NCI-H1930 (cell line): Measurements from ENCODE around the gene FOXRED1.
"Not testable (repeated sequence)": the region's sequence is repeated elsewhere in the genome, so short reads cannot be mapped to it uniquely, and the experiment has no call there.

Experiments
- DNase-seq, 2 experiments: peaks; one replicate each; lab custom pipeline; 2025; lab: John Stamatoyannopoulos, UW

FOXRED1 gene

GRCh38 chr11:126268708-126269579, at the start of gene FOXRED1, which contains the start of gene SRPRA:
Gene FOXRED1, plus strand, starts transcription at chr11:126269154. Its CDS starts 53 bp downstream, at chr11:126269207.
Gene SRPRA, minus strand, starts transcription at chr11:126268895. Its CDS starts 91 bp downstream, at chr11:126268804.
- peak; percentile 97 to 98 for DNase-seq

- DNase-seq, result no peak
Observed at GRCh38 chr11:126219547-126219946, 49.4 kb upstream of the FOXRED1 start.

DNA sequence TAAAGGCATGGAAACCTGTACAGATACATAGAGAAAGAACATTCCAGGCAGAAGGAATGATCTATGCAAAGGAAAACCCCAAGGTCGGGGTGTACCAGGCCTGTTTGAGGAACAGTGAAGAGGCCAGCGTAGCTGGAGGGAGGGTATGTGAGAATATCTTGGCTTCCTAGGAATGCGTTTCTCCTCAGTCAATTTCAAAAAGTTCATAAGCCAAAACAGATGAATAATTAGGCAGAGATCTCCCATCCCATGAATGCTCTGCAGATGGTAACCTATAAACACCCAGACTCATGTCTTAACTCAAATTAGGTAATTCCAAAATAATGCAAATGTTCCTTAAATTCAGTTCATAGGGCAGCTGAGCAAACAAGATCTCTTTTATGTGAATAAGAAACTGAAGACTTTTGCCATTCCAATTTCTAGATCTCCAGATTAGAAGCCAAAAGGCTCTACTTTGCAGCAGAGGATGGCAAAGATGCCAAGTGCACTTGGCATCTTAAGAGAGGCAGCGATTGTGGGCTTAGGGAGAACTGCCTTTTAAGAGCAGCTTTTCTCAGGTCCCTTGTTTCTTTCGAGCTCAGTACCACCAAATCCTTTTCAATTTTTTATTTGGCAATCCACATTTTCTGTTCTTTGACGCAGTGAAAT, 44.2 kb upstream of the FOXRED1 start:
- DNase-seq, result no peak

DNA sequence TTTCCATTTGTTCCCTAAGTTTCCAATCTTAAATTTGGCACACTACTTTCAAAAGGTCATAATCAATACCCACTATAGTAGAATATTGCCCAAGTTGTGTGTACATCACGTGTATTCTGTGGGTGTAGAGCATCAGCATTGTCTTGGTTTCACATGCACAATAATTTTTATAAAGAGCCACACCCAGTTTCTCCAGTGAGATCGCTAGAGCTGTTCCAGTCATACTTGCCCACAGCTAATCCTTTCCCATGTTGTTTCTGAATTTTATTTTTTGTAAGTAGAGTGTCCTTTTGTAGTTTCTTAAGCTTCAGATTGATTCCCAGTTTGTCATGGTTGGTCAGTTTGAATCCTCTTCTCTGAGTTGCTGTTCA, 43.7 kb upstream of the FOXRED1 start:
- DNase-seq, result no peak

DNA sequence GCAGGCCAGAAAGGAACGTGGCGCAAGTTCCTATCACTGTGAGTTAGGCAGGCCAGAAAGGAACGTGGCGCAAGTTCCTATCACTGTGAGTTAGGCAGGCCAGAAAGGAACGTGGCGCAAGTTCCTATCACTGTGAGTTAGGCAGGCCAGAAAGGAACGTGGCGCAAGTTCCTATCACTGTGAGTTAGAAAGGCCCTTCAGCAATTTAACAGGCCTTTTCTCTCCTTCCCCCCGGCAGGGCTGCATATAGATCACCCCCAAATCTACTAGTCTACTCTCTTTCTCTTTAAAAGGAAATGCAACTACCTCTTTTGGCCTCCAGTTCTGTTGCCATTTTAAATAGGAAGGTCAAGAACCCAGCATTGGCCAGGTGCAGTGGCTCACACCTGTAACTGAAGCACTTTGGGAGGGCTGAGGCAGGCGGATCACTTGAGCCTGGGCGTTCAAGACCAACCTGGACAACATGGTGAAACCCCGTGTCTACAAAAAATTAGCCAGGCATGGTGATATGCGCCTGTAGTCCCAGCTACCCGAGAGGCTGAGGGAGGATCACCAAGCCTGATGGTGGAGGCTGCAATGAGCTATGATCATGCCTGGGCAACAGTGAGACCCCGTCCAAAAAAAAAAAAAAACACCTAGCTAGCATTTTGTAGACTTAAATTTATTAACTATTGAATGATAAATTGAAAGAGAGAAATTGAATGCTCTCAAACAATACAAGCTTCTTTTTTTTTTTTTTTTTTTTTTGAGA, 42.4 kb upstream of the FOXRED1 start:
- DNase-seq, result no peak

- no peak for DNase-seq
Observed at GRCh38 chr11:126229858-126230540, 39.0 kb upstream of the FOXRED1 start.

DNA sequence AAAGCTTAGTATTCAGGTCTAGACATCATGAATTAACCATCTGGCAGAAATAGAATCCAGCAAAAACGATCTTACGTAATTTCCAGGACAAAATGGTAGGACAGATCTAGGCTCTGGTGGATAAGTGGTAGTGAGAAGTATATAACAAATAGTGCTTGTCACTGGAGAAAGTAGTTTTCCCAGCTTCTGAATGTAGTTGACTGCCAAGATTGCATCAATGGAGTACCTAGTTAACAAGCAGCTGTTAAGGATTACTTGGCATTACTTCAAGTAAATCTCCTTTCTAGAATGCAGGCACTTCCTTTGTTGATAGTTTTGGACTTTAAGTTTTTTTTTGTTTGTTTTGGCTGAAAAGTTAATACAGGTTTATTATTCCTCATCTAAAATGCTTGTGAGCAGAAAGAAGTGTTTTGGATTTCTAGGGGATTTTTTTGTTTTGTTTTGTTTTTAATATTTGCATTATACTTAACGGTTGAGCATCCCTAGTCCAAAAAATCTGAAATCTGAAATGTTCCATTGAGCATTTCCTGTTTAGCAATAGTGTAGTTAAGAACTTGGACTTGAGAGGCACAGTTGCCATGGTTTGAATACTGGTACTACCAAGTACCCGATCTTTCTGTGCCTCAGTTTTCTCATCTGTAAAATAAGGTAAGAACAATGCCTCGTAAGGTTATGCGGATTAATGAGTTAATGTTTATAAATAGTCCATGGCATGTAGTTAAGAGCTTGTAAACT, 37.1 kb upstream of the FOXRED1 start:
- no peak for DNase-seq

DNA sequence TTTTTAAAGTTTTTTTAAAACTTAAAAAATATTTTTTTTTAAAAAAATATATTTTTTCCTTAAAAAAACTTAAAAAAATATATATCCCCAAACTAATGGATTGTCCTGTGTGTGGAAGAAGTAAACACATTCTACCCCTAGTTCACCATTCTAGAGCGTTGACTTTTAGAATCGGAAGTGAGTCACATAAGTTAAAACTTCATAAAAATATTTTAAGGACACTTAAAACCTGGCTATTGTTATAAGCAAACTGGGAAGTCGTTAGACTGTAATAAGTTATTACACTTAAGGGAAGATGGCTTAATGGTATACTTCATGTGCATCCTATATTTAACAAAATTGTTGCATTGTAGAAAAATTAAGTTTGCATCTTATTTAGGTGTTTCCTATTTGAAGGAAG, 36.3 kb upstream of the FOXRED1 start:
- DNase-seq, result no peak

DNA sequence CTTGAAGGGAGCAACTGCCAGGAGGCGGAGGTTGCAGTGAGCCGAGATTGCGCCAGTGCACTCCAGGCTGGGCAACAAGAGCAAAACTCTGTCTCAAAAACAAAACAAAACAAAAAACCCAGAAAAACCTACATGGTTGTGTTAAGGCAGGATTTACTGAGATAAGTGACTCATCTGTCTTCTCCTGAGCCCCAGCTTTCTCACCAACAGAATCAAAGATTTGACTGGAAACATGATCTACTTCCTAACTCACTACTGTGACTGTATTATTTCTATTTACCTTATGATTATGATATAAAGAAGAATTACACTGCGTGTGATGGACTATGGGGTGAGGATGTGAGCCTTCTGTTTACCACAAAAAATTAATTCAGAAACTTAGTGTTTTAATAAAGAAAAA, 35.6 kb upstream of the FOXRED1 start:
- no peak for DNase-seq

DNA sequence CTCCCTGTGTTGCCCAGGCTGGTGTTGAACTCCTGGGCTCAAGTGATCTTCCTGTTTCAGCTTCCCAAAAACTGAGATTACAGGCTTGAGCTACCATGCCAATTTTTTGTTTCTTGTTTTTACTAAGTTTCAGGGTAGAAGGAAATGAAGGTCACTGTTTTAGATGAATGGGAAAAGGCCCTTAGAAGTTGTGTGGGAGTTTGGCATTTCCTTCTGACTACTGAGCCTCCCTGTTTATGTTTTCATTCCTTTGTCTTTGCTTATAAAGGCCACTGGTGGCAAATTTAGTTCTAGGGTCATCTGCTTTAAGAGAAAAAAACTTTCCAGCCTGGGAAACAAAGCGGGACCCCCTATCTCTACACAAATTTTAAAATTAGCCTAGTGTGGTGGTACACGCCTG, 22.3 kb upstream of the FOXRED1 start:
- no peak for DNase-seq

DNA sequence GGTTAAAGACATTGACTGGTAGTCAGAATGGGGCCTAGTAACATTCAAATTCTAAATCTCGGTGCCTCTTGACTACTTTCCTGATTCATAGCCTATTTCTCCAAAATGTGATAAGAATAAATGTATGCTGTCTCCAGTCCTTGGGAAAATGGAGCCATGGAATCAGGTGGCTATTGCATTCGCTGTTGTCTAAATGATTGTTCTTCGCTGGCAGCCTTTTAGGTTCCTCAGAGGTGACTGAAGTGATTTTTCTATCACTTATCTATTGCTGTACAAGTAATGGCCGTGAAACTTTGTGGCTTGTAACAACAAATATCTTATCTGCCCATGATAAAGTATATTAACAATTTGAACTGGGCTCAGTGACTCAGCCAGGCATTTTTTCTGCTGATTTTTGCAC, 15.7 kb upstream of the FOXRED1 start:
- DNase-seq, result no peak

GRCh38 chr11:126254819-126255218, 14.1 kb upstream of the FOXRED1 start:
- DNase-seq, result no peak

GRCh38 chr11:126255507-126255906, 13.4 kb upstream of the FOXRED1 start:
- not testable (repeated sequence) for DNase-seq

GRCh38 chr11:126256216-126256615, 12.7 kb upstream of the FOXRED1 start:
- no peak for DNase-seq

DNA sequence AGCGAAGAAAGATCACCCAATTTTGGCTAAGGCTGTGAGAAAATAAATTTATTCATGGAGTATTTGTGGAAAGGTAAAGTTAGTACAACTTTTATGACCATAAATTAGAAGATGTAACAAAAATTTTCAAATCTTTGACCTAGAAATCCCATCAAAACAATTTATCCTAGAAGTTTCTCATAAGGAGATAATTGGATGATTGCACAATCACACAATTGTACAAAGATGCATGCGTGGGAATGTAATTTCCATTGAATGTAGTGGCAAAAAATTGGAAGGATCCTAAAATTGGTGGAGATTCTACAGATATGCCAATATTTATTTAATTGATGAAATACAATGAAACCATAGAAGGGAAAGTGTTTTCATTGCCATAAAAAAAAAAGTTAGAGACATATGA, 11.8 kb upstream of the FOXRED1 start:
- no peak for DNase-seq

DNA sequence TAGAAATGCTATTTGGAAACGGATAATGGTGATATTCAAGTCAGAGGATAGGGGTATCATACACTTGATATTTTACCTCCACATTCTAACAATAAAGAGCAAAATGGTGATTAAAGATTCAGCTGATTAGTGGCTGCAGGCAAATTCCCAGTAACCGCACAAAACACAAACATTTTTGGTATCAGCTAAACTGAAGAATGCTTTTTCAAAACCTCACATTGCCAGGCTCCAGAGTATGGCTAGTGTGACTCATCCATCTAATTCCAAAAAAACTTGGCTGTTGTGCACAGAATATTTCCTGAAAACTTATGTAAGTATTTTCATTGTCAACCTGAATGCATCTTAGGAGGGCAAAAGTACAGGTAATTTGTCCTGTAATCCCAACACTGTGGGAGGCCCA, 11.2 kb upstream of the FOXRED1 start:
- no peak for DNase-seq

- DNase-seq, result no peak
Observed at GRCh38 chr11:126262216-126262615, 6.7 kb upstream of the FOXRED1 start.

DNA sequence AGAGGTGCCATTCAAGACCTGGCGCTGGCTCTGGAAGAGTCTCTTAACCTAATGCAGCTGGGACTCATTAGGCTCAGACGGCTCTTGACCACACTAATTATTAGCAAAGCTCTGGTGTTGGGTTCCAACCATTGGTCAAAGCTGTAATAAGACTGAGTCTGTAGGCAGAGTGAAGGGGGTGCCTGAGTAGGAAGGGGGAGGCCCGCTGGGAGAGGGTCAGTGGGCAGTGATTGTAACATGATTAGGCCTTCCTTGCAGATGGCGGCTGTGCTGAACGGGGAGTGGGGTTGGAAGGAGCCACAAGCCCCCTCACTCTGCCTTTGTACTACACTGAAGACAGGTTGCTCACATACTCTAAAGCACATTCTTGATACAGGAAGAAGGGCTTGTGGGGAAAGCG, 5.5 kb upstream of the FOXRED1 start:
- DNase-seq, result no peak

GRCh38 chr11:126265811-126266210, 3.1 kb upstream of the FOXRED1 start:
- no peak for DNase-seq

- DNase-seq, result no peak
Observed at GRCh38 chr11:126267650-126268049, 1.3 kb upstream of the FOXRED1 start.

- no peak for DNase-seq
Observed at GRCh38 chr11:126268361-126268707, 620 bp upstream of the FOXRED1 start.

GRCh38 chr11:126277322-126277721, 8.4 kb downstream of the FOXRED1 start:
- no peak for DNase-seq
